Liver (tissue), 9 donors: ENCODE results near the gene KRT17. TPM values are rescaled to one million over a fixed set of nuclear protein-coding genes. Genes with fewer than 3 reads are reported as not detected.
"Not testable (repeated sequence)": the region's sequence is repeated elsewhere in the genome, so short reads cannot be mapped to it uniquely, and the experiment has no call there.

Experiments used
- DNase-seq: peaks from one replicate; pipeline ENCODE4 v3.0.0-alpha.2; 2017; ENCODE audit warnings: low spot score
- H3K27ac ChIP-seq, 2 donors: one replicate each; pipeline ENCODE4 v1.7.0; 2013; ENCODE audit warnings: inconsistent platforms in 2 of 2, low read length in 2 of 2, control low read depth in 1 of 2, low read depth in 1 of 2, mild to moderate bottlenecking in 1 of 2
- H3K27me3 ChIP-seq, 4 donors: one replicate each; pipeline versions ENCODE4 v1.6.1 to v1.7.0; 2013; ENCODE audit warnings: low read length in 3 of 4, inconsistent platforms in 1 of 4, mild to moderate bottlenecking in 1 of 4, moderate library complexity in 1 of 4; ENCODE audit not compliant: control insufficient read depth in 4 of 4, insufficient read depth in 4 of 4
- H3K36me3 ChIP-seq, 4 donors: one replicate each; pipeline versions ENCODE4 v1.6.1 to v1.7.0; 2013; ENCODE audit warnings: low read length in 3 of 4, mild to moderate bottlenecking in 3 of 4, low read depth in 1 of 4, moderate library complexity in 1 of 4; ENCODE audit not compliant: control insufficient read depth in 4 of 4, insufficient read depth in 3 of 4
- H3K4me1 ChIP-seq, 4 donors: one replicate each; pipeline versions ENCODE4 v1.6.1 to v1.7.0; 2013; ENCODE audit warnings: low read length in 3 of 4, mild to moderate bottlenecking in 3 of 4, moderate library complexity in 1 of 4; ENCODE audit not compliant: control insufficient read depth in 4 of 4, insufficient read depth in 4 of 4
- H3K4me3 ChIP-seq, 3 donors: one replicate each; pipeline versions ENCODE4 v1.6.1 to v1.7.0; 2013; ENCODE audit warnings: low read length in 3 of 3, control low read depth in 1 of 3, low read depth in 1 of 3, mild to moderate bottlenecking in 1 of 3
- H3K9ac ChIP-seq, 2 donors: one replicate each; pipeline ENCODE4 v1.7.0; 2013; ENCODE audit warnings: low read length in 2 of 2, mild to moderate bottlenecking in 2 of 2, moderate library complexity in 2 of 2, control low read depth in 1 of 2, low read depth in 1 of 2
- H3K9me3 ChIP-seq, 4 donors: one replicate each; pipeline versions ENCODE4 v1.6.1 to v1.7.0; 2013; ENCODE audit warnings: low read length in 3 of 4; ENCODE audit not compliant: control insufficient read depth in 4 of 4
- EGR1 ChIP-seq, 2 donors: IDR thresholded peaks; 2 replicates each; pipeline ENCODE4 v1.6.1; 2016 to 2018; ENCODE audit warnings: antibody characterized with exemption in 2 of 2, low read depth in 2 of 2
- FOXA1 ChIP-seq: IDR thresholded peaks from 2 replicates; pipeline ENCODE4 v1.6.1; 2016; ENCODE audit warnings: antibody characterized with exemption
- FOXA2 ChIP-seq: IDR thresholded peaks from 2 replicates; pipeline ENCODE4 v1.6.1; 2016; ENCODE audit warnings: antibody characterized with exemption
- GABPA ChIP-seq, 2 donors: IDR thresholded peaks in 1 of 2; conservative IDR thresholded peaks in 1 of 2; 2 replicates each; pipeline ENCODE4 v1.6.1; 2016; ENCODE audit warnings: antibody characterized with exemption in 2 of 2, mild to moderate bottlenecking in 1 of 2, moderate library complexity in 1 of 2
- HNF4G ChIP-seq: IDR thresholded peaks from 2 replicates; pipeline ENCODE4 v1.6.1; 2016; ENCODE audit warnings: antibody characterized with exemption
- JUND ChIP-seq, 2 donors: IDR thresholded peaks; 2 replicates each; pipeline ENCODE4 v1.6.1; 2016; ENCODE audit warnings: antibody characterized with exemption in 2 of 2
- NR2F2 ChIP-seq: IDR thresholded peaks from 2 replicates; pipeline ENCODE4 v1.6.1; 2016; ENCODE audit warnings: antibody characterized with exemption
- RAD21 ChIP-seq, 2 donors: IDR thresholded peaks; 2 replicates each; pipeline ENCODE4 v1.6.1; 2016; ENCODE audit warnings: antibody characterized with exemption in 2 of 2, mild to moderate bottlenecking in 2 of 2
- RXRA ChIP-seq, 2 donors: IDR thresholded peaks; 2 replicates each; pipeline ENCODE4 v1.6.1; 2017 to 2018; ENCODE audit warnings: antibody characterized with exemption in 2 of 2, mild to moderate bottlenecking in 1 of 2
- TAF1 ChIP-seq: conservative IDR thresholded peaks from 2 replicates; pipeline ENCODE4 v1.6.1; 2016; ENCODE audit warnings: antibody characterized with exemption, mild to moderate bottlenecking
- YY1 ChIP-seq: IDR thresholded peaks from 2 replicates; pipeline ENCODE4 v1.6.1; 2016; ENCODE audit warnings: antibody characterized with exemption, mild to moderate bottlenecking
- WGBS: extraction: QIAGEN DNeasy Blood & Tissue Kit; methylation state at CpG from one replicate; pipeline ENCODE4 v1.1.7; 2013; 5-methylcytosine and 5-hydroxymethylcytosine counted together
- polyA plus RNA-seq, 2 donors: library from polyadenylated mRNA; stranded (reverse) in 1 of 2; unstranded in 1 of 2; fragments of 200-250 nt in 1 of 2; fragments of >200 nt in 1 of 2; fragmentation: Nextera tagmentation in 1 of 2; extraction: Ambion mirVana in 1 of 2; gene quantifications; one replicate each; pipeline versions ENCODE4 v1.2.1 to v1.2.3, GENCODE V29; 2013 to 2015
- total RNA-seq, 2 donors: library from RNA; depleted of rRNA; stranded (reverse); fragments of >200 nt; gene quantifications; one replicate each; pipeline ENCODE4 v1.2.3, GENCODE V29; 2014
- TF ChIP-seq, protein P1 (sequence below): fragments of 150-350 bp; IDR thresholded peaks from 2 replicates; pipeline ENCODE4 v1.5.1; 2017; ENCODE audit warnings: improper control_type of control experiment, low read depth, low read length; ENCODE audit not compliant: missing input control
- TF ChIP-seq, protein P2 (sequence below): IDR thresholded peaks from 2 replicates; pipeline ENCODE4 v1.6.1; 2016; ENCODE audit warnings: antibody characterized with exemption
- TF ChIP-seq, protein P3 (sequence below): IDR thresholded peaks from 2 replicates; pipeline ENCODE4 v1.6.1; 2016; ENCODE audit warnings: antibody characterized with exemption, mild to moderate bottlenecking
- TF ChIP-seq, protein P4 (sequence below): IDR thresholded peaks from 2 replicates; pipeline ENCODE4 v1.6.1; 2016; ENCODE audit warnings: antibody characterized with exemption
- donor health status: healthy.
- donor health status: healthy.
- donor health status: healthy.
- donor health status: healthy.
- donor health status: healthy.

Gene KRT17
- total and polyA plus RNA-seq, 4 donors: 0.15 TPM; not detected in 3

DNA sequence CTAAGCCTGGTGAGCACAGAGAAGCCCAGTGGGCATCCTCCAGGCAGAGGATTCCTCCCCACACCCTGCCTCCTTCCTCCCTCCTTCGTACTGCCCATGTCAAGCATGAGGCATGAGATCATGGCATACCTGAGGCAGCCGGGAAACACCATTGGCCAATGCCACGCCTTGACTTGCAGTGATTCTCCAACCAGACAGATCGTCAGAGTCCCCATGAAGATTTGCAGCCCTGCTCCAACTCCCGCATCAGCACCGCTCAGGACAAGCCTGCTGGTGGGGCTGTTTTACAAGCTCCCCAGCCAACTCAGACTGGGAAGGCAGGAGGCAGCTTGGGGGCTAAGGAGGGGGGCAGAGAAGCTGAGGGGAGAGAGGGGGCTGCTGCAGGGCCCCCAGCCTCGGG, 8.9 kb downstream of the KRT17 start (continued):
- TF ChIP-seq, protein P1, sequence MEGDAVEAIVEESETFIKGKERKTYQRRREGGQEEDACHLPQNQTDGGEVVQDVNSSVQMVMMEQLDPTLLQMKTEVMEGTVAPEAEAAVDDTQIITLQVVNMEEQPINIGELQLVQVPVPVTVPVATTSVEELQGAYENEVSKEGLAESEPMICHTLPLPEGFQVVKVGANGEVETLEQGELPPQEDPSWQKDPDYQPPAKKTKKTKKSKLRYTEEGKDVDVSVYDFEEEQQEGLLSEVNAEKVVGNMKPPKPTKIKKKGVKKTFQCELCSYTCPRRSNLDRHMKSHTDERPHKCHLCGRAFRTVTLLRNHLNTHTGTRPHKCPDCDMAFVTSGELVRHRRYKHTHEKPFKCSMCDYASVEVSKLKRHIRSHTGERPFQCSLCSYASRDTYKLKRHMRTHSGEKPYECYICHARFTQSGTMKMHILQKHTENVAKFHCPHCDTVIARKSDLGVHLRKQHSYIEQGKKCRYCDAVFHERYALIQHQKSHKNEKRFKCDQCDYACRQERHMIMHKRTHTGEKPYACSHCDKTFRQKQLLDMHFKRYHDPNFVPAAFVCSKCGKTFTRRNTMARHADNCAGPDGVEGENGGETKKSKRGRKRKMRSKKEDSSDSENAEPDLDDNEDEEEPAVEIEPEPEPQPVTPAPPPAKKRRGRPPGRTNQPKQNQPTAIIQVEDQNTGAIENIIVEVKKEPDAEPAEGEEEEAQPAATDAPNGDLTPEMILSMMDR: no peak
- no peak for TF ChIP-seq EGR1 (IDR thresholded peaks at IDR 0.05; ENCODE audit: low read depth in 2 of 2)
- TF ChIP-seq HNF4G: no peak
- no peak for TF ChIP-seq JUND (IDR thresholded peaks at IDR 0.05)
- TF ChIP-seq RAD21 (IDR thresholded peaks at IDR 0.05): no peak
- TF ChIP-seq YY1: no peak
- TF ChIP-seq FOXA1: no peak

DNA sequence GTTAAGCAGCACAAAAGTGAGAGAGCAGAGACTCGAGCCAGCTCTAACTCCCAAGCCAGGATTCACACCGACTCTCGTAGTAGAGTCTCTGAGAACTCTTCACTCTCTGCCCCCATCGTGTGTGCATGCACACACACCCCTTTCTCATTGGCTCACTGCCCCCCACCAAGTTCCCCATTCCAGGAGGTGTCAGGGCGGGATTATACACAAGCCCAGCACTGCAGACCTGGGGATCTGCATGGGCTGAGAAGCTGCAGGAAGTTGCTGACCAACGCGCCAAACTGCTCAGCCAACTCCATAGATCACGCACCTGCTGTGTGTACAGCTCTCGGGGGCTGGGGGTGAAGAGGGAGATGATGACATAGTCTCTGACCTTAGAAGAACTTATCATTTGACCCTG, 9.6 kb downstream of the KRT17 start:
- not testable (repeated sequence) for H3K4me3 ChIP-seq, H3K4me1 ChIP-seq, H3K27me3 ChIP-seq, H3K9ac ChIP-seq, H3K36me3 ChIP-seq, H3K9me3 ChIP-seq, H3K27ac ChIP-seq, DNase-seq
- WGBS: 49% methylated on average over 9 of the region's 9 CpGs

DNA sequence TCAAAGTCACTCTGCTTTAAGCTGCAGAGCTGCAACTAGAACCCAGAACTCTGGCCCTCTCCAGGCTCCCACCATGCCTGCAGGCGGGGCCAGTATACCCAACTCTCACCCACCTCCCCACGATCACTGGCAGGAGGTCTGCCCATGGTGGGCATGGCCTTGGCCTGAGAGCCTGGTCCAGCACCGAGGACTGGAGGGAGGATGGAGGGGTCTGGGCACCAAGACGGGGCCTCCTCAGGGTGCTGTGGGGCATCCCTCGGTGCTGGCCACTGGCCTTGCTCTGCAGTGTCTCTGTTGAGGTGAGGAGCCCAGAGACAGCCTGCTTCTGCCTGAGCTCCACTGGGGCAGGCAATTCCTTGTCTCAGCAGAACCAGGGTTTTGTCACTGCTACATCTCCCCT, 10.3 kb downstream of the KRT17 start:
- no peak overlapping the region for H3K4me3 ChIP-seq
- H3K9me3 ChIP-seq: no peaks in the 10 kb centered on the region
- no peaks in the 10 kb centered on the region for H3K4me1 ChIP-seq
- no peaks in the 10 kb centered on the region for H3K36me3 ChIP-seq
- no peak overlapping the region for H3K9ac ChIP-seq
- no peak for DNase-seq
- H3K27ac ChIP-seq: no peak overlapping the region
- no peaks in the 10 kb centered on the region for H3K27me3 ChIP-seq
- 91% methylated on average over 5 of the region's 5 CpGs for WGBS
- no peak for TF ChIP-seq FOXA1
- TF ChIP-seq FOXA2: no peak
- TF ChIP-seq YY1: no peak
- no peak for TF ChIP-seq HNF4G
- TF ChIP-seq, protein P2, sequence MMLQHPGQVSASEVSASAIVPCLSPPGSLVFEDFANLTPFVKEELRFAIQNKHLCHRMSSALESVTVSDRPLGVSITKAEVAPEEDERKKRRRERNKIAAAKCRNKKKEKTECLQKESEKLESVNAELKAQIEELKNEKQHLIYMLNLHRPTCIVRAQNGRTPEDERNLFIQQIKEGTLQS: no peak
- TF ChIP-seq NR2F2: no peak
- no peak for TF ChIP-seq JUND (IDR thresholded peaks at IDR 0.05)
- TF ChIP-seq, protein P1: no peak
- TF ChIP-seq RAD21 (IDR thresholded peaks at IDR 0.05): no peak
- TF ChIP-seq GABPA (IDR thresholded peaks at IDR 0.05 in 1 of 2, conservative IDR thresholded peaks at IDR 0.05 in 1 of 2): no peak
- TF ChIP-seq, protein P3, sequence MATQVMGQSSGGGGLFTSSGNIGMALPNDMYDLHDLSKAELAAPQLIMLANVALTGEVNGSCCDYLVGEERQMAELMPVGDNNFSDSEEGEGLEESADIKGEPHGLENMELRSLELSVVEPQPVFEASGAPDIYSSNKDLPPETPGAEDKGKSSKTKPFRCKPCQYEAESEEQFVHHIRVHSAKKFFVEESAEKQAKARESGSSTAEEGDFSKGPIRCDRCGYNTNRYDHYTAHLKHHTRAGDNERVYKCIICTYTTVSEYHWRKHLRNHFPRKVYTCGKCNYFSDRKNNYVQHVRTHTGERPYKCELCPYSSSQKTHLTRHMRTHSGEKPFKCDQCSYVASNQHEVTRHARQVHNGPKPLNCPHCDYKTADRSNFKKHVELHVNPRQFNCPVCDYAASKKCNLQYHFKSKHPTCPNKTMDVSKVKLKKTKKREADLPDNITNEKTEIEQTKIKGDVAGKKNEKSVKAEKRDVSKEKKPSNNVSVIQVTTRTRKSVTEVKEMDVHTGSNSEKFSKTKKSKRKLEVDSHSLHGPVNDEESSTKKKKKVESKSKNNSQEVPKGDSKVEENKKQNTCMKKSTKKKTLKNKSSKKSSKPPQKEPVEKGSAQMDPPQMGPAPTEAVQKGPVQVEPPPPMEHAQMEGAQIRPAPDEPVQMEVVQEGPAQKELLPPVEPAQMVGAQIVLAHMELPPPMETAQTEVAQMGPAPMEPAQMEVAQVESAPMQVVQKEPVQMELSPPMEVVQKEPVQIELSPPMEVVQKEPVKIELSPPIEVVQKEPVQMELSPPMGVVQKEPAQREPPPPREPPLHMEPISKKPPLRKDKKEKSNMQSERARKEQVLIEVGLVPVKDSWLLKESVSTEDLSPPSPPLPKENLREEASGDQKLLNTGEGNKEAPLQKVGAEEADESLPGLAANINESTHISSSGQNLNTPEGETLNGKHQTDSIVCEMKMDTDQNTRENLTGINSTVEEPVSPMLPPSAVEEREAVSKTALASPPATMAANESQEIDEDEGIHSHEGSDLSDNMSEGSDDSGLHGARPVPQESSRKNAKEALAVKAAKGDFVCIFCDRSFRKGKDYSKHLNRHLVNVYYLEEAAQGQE: no peak
- TF ChIP-seq, protein P4, sequence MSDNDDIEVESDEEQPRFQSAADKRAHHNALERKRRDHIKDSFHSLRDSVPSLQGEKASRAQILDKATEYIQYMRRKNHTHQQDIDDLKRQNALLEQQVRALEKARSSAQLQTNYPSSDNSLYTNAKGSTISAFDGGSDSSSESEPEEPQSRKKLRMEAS: no peak
- no peak for TF ChIP-seq TAF1
- no peak for TF ChIP-seq EGR1 (IDR thresholded peaks at IDR 0.05; ENCODE audit: low read depth in 2 of 2)
- no peak for TF ChIP-seq RXRA (IDR thresholded peaks at IDR 0.05)
